GM19455 (cell line): ENCODE data around the gene ACYP2.
"Not testable (repeated sequence)": the region's sequence is repeated elsewhere in the genome, so short reads cannot be mapped to it uniquely, and the experiment has no call there.

ENCODE experiments used
- ATAC-seq: cut with Tn5 transposase; IDR thresholded peaks from one replicate; pipeline ENCODE4 v1.9.1; 2021; ENCODE audit not compliant: unreplicated experiment

The ACYP2 gene

GRCh38 chr2:54115284-54116137, at the start of gene ACYP2:
Gene ACYP2, plus strand, starts transcription at chr2:54115615.
- ATAC-seq, result peak; percentile 87

GRCh38 chr2:54065891-54066290, 49.5 kb upstream of the ACYP2 start:
- ATAC-seq, result no peak

GRCh38 chr2:54067851-54068375, 47.5 kb upstream of the ACYP2 start:
- no peak for ATAC-seq

GRCh38 chr2:54072483-54072882, 42.9 kb upstream of the ACYP2 start:
- ATAC-seq, result not testable (repeated sequence)

- peak; percentile 59 for ATAC-seq
Measured at GRCh38 chr2:54073796-54074195, 41.6 kb upstream of the ACYP2 start.

GRCh38 chr2:54074606-54075341, 40.6 kb upstream of the ACYP2 start:
- no peak for ATAC-seq

- ATAC-seq, result no peak
Measured at GRCh38 chr2:54076586-54076985, 38.8 kb upstream of the ACYP2 start.

GRCh38 chr2:54077088-54077900, 38.1 kb upstream of the ACYP2 start:
- ATAC-seq, result no peak

- no peak for ATAC-seq
Measured at GRCh38 chr2:54079331-54079730, 36.1 kb upstream of the ACYP2 start.

GRCh38 chr2:54081574-54081973, 33.8 kb upstream of the ACYP2 start:
- peak; percentile 96 for ATAC-seq

GRCh38 chr2:54083021-54083420, 32.4 kb upstream of the ACYP2 start:
- no peak for ATAC-seq

- no peak for ATAC-seq
Measured at GRCh38 chr2:54083445-54083844, 32.0 kb upstream of the ACYP2 start.

- no peak for ATAC-seq
Measured at GRCh38 chr2:54084600-54084999, 30.8 kb upstream of the ACYP2 start.

- no peak for ATAC-seq
Measured at GRCh38 chr2:54085069-54085468, 30.3 kb upstream of the ACYP2 start.

- no peak for ATAC-seq
Measured at GRCh38 chr2:54086157-54086556, 29.3 kb upstream of the ACYP2 start.

GRCh38 chr2:54088191-54088634, 27.2 kb upstream of the ACYP2 start:
- no peak for ATAC-seq

- no peak for ATAC-seq
Measured at GRCh38 chr2:54088719-54089118, 26.7 kb upstream of the ACYP2 start.

GRCh38 chr2:54090521-54091117, 24.8 kb upstream of the ACYP2 start:
- ATAC-seq, result no peak

- ATAC-seq, result peak; percentile 45
Measured at GRCh38 chr2:54092940-54093339, 22.5 kb upstream of the ACYP2 start.

GRCh38 chr2:54095406-54095805, 20.0 kb upstream of the ACYP2 start:
- ATAC-seq, result not testable (repeated sequence)

- not testable (repeated sequence) for ATAC-seq
Measured at GRCh38 chr2:54096141-54096540, 19.3 kb upstream of the ACYP2 start.
